ENCODE data around the gene NFAM1.

Gene NFAM1

GRCh38 chr22:42334875-42335512, 97.2 kb downstream of the NFAM1 start:
- no peak for DNase-seq (ENCODE audit: low read depth)

DNA sequence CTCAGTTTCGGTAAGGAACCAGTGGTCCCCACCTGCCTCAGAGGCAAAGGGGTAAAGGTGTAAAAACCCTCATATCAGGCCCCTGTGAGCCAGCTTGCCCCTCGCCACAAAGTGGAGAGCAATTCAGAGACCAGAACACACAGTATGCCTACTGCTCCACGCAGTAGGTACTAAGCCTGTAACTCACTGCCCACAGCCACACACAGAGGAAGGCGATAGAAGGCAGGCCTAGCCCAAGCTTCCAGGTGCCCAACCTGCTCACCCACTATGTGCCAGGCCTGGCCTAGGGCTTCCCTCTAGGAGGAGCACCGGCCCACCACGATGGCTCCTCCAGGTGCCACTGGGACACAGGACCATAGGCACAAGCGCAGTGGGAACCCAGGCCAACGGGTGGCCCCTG, 98.7 kb downstream of the NFAM1 start:
- DNase-seq (ENCODE audit: low read depth): no peak

- no peak for DNase-seq (ENCODE audit: low read depth)
Observed at GRCh38 chr22:42332089-42332488, 100.1 kb downstream of the NFAM1 start.

GRCh38 chr22:42331014-42331413, 101.2 kb downstream of the NFAM1 start:
- DNase-seq (ENCODE audit: low read depth): no peak

Data from HS-27A (cell line).